Brain microvascular endothelial cell (primary cell): Measurements from ENCODE around the gene SMIM3.
A peak's percentile ranks its signal among the peaks of the same experiment; 100 is the strongest.

Experiments used
- DNase-seq: peaks from one replicate; pipeline ENCODE4 v3.0.0-alpha.2; 2020
- H3K27ac ChIP-seq: fragments of 250-450 bp; sonication (Bioruptor Pico); 2 replicates; pipeline ENCODE4 v1.5.1; 2020; ENCODE audit warnings: mild to moderate bottlenecking, moderate library complexity
- H3K27me3 ChIP-seq: fragments of 250-450 bp; sonication (Bioruptor Pico); replicated peaks from 2 replicates; pipeline ENCODE4 v1.5.1; 2020; ENCODE audit warnings: mild to moderate bottlenecking
- H3K36me3 ChIP-seq: fragments of 250-450 bp; sonication (Bioruptor Pico); replicated peaks from 2 replicates; pipeline ENCODE4 v1.5.1; 2020; ENCODE audit warnings: mild to moderate bottlenecking
- H3K4me3 ChIP-seq: 2 replicates; pipeline ENCODE4 v1.5.1; 2011; ENCODE audit warnings: low read depth, mild to moderate bottlenecking, control low read depth, low read length, moderate library complexity
- in situ Hi-C: cut with HindIII; loops from 2 replicates; pipeline ENCODE4 v1.10.0; 2017; ENCODE audit warnings: low sequenced_read_pairs, low pct_ligation_motif_present
- TF ChIP-seq, protein P1 (sequence below): IDR thresholded peaks from 2 replicates; pipeline ENCODE4 v1.5.1; 2011; ENCODE audit warnings: low read depth, mild to moderate bottlenecking, moderate library complexity, low read length, control low read depth, inconsistent platforms; ENCODE audit errors: missing control alignments

The SMIM3 gene

DNA sequence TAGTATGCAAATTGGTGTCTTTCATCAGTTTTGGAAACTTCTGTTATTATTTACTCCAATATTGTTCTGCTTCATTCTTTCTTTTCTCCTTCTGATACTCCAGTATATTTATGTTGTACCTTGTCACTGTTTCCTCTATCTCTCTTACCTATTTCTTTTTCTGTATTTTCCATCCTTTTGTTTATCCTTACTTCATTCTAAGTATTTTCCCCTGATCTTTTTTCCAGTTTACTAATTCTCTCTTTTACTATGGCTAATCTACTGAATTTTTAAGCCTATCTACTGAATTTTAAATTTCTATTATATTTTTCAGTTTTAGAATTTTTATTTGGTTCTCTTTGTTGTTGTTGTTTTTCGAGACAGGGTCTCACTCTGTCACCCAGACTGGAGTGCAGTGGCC, 7.4 kb downstream of the SMIM3 start:
- in situ Hi-C loops: no loop called here
- Histone ChIP-seq H3K27me3 (no peaks in the 10 kb centered on the region), H3K27ac (no peak overlapping the region), H3K4me3 (no peak overlapping the region), H3K36me3 (no peaks in the 10 kb centered on the region)
- DNase-seq: no peak
- TF ChIP-seq, protein P1, sequence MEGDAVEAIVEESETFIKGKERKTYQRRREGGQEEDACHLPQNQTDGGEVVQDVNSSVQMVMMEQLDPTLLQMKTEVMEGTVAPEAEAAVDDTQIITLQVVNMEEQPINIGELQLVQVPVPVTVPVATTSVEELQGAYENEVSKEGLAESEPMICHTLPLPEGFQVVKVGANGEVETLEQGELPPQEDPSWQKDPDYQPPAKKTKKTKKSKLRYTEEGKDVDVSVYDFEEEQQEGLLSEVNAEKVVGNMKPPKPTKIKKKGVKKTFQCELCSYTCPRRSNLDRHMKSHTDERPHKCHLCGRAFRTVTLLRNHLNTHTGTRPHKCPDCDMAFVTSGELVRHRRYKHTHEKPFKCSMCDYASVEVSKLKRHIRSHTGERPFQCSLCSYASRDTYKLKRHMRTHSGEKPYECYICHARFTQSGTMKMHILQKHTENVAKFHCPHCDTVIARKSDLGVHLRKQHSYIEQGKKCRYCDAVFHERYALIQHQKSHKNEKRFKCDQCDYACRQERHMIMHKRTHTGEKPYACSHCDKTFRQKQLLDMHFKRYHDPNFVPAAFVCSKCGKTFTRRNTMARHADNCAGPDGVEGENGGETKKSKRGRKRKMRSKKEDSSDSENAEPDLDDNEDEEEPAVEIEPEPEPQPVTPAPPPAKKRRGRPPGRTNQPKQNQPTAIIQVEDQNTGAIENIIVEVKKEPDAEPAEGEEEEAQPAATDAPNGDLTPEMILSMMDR: no peak

DNA sequence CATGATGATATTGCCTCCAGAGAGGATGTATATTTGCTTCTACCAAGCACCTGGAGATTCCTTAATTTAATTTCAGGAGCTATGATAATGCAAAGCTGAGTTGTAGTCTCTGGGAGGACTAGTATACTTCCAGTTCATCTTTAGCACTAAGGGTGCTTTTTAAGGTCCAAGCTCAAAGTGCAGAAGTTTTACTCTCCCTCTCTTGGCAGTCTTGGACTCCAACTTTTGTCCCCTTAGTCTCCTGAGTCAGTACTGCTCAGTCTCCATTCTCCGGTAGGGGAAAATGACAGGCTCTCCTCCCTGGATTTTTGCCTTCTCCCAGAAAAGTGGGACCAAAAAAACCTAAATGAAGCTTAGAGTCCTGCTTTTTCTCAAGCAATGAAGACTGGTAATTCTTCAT, 8.3 kb downstream of the SMIM3 start:
- TF ChIP-seq, protein P1: no peak
- no peaks in the 10 kb centered on the region for H3K27me3 ChIP-seq
- no peaks in the 10 kb centered on the region for H3K36me3 ChIP-seq
- no peak for DNase-seq
- in situ Hi-C loops: no loop called here
- no peak overlapping the region for H3K4me3 ChIP-seq
- H3K27ac ChIP-seq: no peak overlapping the region

DNA sequence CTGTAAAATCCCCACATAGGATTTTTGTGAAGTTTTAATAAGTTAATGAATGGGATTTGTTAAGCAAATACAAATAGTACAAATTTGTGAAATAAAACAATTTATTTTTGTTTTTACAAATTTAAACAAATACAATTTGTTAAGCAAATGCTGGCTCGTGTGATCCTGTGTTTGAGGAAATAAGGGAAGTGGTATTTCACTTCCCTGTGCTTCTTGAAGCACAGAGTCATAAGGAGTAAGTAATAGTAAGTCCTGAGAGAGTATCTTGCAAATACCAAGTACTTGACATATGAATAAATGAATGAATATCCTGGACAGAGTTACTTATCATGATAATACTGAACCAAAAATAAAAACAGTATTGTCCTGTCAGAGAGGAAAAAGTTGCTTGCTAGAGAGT, 9.1 kb downstream of the SMIM3 start:
- Histone ChIP-seq H3K4me3 (no peak overlapping the region), H3K36me3 (no peaks in the 10 kb centered on the region), H3K27me3 (no peaks in the 10 kb centered on the region), H3K27ac (no peak overlapping the region)
- in situ Hi-C loops: no loop called here
- no peak for DNase-seq
- TF ChIP-seq, protein P1: no peak

DNA sequence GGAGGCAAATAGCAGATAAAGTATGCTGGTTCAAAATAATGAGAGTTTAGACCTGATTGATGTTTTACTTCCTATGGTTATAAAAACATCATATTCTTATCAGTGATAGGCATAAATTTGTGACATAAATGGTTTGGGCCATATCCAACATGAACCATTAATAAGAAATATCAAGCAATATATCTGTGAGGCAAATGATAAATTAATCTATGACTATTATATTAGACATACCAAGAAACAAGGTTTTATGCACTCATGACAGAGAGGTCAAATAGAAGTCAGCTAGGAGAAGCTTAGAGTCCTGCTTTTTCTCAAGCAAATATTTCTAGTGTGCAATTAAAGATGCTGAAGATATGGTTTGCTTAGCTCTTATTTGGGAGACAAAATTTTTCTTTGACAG, 10.4 kb downstream of the SMIM3 start:
- in situ Hi-C loops: no loop called here
- TF ChIP-seq, protein P1: no peak
- no peak for DNase-seq
- no peak overlapping the region for H3K4me3 ChIP-seq
- H3K27ac ChIP-seq: peak overlapping the region; percentile 92
- no peaks in the 10 kb centered on the region for H3K27me3 ChIP-seq
- no peaks in the 10 kb centered on the region for H3K36me3 ChIP-seq

DNA sequence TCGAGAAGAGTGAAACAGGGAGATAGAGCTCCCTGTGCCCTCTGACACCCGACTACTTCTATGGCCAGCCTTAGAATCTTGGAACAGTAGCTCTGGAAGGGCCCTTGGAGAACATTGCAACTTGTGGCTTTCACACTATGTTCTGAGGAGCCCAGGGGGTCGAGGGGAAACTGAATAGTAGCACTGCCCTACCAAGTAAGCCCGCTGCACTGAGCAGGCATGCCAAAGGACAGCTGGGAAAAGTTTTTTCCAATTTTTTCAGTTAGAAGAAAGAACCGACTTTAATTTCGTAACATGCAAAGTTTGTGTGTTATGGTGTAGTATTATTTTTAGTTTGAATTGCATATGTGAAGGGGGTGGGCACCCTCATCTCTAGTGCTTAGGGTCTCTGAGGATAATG, 10.9 kb downstream of the SMIM3 start:
- peak; percentile 13 for DNase-seq
- TF ChIP-seq, protein P1: no peak
- Histone ChIP-seq H3K27ac (peak overlapping the region; percentile 92), H3K27me3 (no peaks in the 10 kb centered on the region), H3K4me3 (no peak overlapping the region), H3K36me3 (no peaks in the 10 kb centered on the region)
- in situ Hi-C loops: no loop called here

DNA sequence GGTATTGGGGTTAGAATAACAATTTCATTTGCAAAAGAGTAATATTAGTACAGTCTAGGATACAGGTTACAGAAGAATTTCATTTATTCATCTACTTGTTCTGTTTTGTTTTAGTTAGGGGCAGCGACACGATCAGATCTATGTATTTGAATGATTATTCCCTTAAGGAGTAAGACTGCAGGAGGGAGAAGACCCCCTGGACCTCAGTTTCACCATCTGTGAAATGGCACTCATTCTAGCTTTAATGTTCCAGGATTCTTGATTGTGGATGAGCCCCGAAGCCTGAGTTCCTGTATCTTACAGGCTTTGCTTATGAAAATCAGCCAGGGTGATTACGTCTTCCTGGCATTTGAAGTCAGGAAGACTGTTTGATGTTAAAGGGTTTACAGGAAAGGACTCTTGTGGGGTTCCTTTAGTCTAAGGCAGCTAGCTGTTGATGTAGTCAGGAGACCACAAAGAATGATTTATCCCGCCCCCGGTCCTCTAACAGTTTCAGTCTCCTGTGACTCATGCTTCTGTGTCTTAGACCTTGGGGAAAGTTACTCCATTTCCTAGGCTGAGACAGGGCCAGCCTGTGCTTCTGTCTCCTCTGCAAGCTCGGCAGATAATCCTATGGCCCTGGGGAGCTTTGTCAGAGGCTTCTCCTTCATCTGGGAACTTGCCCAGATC, 11.5 kb downstream of the SMIM3 start:
- Histone ChIP-seq H3K36me3 (no peaks in the 10 kb centered on the region), H3K4me3 (no peak overlapping the region), H3K27ac (peak overlapping the region; percentile 92), H3K27me3 (no peaks in the 10 kb centered on the region)
- in situ Hi-C loops: no loop called here
- TF ChIP-seq, protein P1: no peak
- DNase-seq: peak; percentile 99
